Activated T-helper 1 cell treated with anti-CD3 and anti-CD28 coated beads, Interleukin-2, amount 50 U/mL, for 16 hours (primary cell): ENCODE measurements around the gene GABBR2.
"Not testable (repeated sequence)": the region's sequence is repeated elsewhere in the genome, so short reads cannot be mapped to it uniquely, and the experiment has no call there.

Experiments used
- DNase-seq, 2 donors: peaks; one replicate each; pipeline ENCODE4 v3.0.0-alpha.2; 2020; ENCODE audit warnings: low read depth in 1 of 2, low spot score in 1 of 2

GABBR2 gene

DNA sequence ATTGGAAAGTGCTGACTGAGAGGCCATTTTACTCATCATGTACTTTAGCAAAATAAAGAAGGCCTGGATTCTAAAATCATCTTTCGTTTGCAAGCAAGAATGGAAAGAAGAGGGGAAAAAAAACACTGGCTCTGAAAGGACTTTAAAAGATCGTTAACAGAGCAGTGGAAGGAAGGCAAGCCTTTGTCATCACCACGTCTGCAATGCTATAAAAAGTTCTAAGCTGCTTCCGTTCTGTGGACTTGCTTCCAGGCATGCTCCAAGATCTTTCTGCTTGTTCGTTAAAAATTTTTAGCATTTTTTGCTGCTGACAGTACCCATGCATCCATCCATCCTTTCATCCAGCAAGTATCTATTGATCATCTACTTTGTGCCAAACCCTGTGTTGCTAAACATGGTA, 226.5 kb downstream of the GABBR2 start:
- DNase-seq = no peak

DNA sequence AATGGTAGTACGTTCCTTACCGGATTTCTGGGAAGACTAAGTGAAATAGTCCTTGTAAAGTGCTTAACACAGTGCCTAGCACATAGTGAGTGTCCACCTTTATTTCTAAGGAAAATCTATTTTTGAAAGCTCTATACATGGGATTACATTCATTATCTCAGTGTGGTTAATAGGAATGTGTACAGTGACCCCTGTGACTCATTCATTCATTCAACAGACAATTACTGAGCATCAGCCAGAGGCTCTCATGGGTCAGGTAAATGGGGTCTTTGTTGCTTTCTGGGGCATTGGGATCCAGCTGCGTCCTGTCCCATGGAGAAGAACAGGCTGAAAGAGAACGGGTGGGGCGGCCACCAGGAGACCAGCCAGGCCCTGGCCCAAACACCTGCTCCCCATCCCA, 227.1 kb downstream of the GABBR2 start:
- no peak for DNase-seq

DNA sequence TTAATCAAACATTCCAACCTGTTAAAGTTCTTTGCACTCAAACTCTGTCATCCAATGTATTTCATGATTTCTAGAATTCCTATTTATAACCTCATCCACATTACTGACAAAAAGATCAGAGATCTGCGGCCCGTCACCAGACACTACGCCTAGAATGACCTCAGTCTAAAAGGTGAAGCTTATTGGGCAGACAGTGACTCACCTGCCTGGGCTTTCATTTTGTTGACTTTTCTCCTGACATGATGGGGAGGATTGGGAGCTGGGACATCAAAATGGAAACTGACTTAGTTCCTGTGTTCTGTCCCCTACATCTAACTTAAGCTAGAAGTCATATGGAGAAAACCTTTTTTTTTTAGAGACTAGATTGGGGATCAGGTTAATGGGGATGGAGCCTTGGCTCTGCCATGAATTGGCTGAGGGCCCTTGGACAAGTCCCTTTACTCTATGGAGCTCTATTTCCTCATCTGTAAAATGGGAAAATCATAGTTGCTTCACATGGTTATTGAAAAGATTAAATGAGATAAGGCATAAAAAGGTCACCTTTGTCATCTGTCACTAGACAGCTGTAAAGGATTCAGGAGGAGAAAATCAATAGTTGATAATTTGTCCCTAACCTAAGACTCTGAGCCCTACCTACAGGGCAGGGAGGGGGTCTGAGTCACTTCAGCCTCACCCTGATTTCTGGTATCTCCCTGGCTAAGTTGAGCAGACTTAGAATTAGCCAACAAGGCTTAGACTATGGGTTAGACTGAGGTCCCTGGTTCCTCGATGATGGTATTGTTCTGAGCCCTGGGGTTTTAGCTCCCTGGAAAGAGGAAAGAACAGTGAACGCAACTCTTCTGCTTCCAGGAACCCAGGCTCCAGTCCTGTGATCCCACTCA, 228.5 kb downstream of the GABBR2 start:
- no peak for DNase-seq

DNA sequence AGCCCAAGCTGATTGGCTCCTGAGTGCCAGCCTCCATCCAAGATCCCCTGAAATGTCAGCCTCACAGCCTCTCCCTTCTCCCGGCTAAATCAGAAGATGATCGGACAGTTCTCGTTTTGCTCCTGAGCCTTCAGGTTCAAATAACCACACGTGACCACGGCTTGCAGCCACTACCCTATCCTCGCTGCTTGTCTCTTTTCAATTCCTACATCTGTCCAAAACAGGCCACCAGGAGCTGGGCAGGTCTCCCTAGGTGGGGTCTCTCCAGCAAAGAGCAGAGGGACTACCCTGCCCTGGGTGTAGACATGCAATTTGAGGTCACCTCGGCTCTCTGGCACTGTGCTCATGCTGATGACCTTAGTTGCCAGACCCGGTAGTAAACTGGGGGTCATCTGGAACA, 229.3 kb downstream of the GABBR2 start:
- no peak for DNase-seq

DNA sequence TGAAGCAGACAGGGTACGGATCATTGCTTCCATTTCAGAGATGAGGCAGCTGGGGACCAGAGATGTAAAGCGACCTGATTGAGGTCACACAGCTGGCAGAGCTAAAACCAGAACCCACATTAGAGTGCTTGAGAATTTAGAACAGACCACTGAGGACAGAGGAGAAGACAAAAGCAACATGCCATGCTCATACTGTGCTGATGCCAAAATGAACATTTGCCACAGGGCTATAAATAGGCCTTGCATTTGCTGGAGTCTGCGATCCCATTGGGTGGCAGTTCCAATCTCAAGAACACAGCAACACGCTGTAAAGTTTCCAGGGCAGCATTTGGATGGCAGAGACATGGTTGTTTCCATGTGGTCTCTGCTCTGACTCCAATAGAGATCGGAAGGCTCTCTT, 230.9 kb downstream of the GABBR2 start:
- no peak for DNase-seq

DNA sequence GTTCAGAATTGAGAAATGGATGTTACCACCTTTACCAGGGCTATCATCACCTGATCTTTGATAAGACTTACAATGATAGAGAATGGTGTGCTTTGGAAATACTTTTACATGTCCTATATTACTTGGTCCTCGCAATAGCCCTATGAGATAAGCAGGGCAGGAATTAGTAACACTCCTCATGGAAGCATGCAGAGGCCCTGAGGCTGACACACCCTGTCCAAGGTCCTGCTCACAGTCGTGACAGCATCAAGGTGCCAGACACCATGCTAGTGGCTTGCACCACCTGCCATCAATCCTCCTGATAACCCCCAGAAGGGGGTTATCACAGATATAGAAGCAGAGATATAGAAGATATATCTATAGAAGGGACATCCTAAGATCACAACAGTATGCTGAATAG, 236.5 kb downstream of the GABBR2 start:
- DNase-seq = no peak

DNA sequence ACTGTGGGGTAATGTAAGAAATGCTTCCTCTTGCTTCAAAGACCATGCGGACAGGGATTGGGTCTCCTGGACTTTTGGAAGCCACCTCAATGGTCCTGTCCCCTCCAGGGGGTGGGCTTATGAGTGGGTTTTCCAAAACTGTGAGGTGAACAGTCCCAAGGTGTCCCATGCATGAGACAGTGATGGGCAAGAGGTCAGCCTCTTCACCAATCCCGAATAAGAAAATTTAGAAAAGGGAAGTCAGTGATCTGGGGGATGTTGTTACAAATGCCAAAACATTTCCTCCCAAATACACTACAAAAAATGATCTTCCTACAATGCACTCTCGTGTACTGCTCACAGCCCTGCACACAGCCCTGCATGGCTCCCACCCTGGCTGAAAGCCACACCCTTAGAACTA, 237.6 kb downstream of the GABBR2 start:
- no peak for DNase-seq

DNA sequence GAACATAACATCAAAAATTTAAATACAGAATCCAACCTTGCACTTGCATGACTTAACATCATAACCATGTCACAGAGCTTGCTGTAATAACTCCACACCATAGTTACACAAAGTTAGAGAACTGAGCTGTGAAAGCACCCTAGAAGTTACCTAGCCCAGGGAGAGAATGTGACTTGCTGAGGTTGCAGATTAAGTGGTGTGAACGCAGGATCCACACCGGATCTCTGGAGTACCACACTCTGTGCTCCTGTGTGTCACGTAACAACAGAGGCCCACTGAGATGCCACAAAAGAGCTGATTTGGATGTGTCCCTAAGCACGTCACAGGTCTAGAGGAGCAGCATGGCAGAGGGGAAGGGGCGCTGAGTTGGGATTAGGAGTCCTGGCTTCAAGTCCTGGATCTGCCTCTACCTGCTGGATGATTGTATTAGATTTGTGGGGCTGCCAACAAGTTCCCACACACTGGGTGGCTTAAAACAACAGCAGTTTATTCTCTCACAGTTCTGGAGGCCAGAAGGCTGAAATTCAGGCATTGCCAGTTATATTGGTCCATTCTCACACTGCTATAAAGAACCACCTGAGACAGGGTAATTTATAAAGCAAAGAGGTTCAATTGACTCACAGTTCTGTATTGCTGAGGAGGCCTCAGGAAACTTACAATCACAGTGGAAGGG, 240.0 kb downstream of the GABBR2 start:
- no peak for DNase-seq

DNA sequence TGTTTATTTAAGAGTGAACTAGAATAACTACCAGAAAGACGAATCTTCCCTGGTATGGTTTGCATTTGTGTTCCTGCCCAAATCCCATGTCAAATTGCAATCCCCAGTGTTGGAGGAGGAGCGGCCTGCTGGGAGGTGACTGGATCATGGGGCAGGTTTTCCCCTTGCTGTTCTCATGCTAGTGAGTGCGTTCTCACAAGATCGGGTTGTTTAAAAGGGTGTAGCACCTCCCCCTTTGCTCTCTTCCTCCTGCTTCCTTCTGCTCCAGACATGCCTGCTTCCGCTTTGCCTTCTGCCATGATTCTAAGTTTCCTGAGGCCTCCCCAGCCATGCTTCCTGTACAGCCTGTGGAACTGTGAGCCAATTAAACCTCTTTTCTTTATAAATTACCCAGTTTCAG, 242.9 kb downstream of the GABBR2 start:
- DNase-seq = no peak

DNA sequence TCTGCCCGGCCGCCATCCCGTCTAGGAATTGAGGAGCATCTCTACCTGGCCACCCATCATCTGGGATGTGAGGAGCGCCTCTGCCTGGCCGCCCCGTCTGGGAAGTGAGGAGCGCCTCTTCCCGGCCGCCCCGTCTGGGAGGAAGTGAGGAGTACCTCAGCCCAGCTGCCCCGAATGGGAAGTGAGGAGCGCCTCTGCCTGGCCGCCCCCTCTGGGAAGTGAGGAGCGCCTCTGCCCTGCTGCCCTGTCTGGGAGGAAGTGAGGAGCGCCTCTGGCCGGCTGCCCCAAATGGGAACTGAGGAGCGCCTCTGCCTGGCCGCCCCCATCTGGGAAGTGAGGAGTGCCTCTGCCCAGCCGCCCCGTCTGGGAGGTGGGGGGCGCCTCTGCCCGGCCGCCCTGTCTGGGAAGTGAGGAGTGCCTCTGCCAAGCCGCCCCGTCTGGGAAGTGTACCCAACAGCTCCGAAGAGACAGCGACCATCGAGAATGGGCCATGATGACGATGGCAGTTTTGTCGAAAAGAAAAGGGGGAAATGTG, 244.5 kb downstream of the GABBR2 start:
- not testable (repeated sequence) for DNase-seq

DNA sequence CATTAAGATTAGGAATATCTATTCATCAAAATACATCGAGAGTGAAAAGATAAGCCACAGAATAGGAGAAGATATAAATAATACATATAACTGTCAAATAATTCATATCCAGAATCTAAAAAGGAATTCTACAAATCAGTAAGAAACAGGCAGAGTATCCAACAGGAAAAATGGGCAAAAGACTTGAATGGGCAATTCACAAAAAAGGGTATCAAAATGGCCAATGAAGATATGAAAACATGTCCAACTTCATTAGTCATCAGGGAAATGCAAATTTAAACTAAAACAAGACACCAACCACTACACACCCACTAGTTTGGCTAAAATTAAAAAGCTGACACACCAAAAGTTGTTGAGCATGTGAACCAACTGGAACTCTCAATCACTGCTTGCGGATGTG, 246.4 kb downstream of the GABBR2 start:
- DNase-seq = no peak

DNA sequence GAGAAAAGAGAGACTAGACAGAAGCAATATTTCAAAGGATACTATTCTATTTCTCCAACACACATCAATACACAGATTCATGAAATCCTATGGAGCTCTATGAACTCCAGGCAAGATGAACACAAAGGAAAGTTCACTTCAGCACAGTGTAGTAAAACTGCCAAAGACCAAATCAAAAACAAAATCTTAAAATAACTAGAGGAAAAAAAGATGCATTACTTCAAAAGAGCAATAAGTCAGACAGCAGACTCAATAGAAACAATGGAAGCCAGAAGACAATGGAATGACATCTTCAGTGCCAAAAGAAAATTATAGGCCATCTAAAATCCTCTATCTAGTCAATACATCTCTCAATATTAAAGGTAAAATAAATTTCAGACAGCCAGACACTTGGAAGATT, 248.0 kb downstream of the GABBR2 start:
- DNase-seq = no peak

DNA sequence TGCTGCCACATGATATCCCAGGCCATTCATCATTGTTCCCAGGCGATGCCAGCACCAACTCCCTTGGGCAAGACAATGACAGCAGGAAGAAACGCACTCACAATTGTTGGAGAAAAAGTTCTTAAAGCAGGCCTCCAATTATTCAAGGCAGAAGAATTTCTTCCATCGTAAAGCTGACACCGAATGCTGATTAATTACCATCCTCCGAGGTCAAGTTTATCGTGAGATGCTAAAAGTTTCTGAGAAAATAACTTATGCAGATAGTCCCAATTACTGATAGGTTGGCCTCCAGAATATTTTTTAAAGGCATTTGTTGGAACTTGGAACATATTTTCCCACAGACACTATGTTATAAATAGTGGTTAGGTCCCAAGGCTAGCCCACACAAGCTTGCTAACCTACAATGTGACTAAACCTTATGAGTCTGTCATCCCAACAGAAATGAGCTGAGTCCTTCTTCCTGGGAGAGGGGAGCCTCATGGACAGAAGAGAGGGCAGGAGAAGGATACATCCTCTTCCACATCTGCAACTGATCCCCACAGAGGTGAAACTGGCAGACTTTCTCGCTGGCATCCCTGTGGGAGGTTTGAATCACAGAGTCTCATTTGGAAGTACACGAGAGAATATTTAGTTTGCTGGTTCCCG, 250.9 kb downstream of the GABBR2 start:
- DNase-seq = no peak

DNA sequence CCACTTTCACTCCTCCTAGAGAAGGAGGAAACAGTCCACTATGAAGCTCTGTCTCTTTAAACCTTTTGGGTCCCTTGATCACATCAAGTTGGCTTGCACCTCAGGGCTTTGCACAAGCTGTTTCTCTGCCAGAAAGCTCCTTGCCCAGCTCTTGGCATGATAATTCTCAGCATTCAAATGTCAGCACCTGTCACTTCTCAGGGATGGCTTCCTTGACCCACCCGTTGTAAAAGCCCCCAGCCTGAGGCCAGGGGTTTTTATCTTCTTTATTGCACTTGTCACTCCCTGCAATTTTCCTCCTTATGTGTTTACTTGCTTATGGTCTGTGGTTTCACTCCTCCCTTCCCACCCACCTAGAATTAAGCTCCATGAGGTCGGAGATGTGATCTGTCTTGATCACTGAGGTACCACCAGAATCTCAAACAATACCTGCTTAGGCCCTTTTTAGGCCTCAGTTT, 252.6 kb downstream of the GABBR2 start:
- DNase-seq = no peak

DNA sequence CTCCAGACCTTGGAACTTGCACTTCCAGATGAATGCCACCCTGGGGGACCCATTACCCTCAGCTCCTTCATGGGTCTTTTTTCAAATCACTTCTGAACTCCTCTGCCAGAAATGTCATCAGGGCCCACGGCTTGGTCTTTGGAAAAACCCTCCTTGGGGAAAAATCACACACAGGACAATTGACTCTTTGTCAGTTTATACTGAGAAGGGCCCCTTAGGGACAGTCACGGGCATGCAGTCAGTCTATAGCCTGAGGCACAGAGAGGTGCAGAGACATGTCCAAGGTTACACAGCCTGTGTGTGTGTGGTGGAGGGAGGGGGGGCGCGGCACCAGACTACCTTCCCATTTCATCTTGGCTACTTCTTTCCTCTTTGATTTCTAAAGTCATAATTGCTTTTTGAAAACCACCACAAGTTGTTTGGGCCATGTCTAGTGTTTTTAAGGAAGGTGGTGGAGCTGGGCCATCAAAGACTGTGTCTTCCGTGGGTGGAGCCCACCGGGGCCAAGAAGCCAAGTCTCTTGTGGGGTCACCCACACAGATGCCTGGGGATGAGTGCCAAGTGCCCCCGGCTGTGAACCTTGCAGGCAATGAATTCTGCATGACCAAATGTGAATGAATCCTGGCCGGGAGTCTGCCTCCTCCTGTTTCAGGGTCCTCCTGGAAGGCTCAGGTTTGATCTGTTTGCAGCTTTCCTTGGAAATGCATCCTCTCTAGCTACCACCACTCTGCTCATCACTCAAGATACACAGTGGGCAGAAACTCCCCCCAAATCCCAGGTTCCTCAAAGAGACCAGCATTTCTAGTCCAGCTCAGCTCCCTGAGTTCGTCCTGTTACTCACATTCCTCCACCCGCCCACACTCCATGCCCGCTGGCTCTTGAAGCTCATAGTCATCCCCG, 253.2 kb downstream of the GABBR2 start:
- no peak for DNase-seq

DNA sequence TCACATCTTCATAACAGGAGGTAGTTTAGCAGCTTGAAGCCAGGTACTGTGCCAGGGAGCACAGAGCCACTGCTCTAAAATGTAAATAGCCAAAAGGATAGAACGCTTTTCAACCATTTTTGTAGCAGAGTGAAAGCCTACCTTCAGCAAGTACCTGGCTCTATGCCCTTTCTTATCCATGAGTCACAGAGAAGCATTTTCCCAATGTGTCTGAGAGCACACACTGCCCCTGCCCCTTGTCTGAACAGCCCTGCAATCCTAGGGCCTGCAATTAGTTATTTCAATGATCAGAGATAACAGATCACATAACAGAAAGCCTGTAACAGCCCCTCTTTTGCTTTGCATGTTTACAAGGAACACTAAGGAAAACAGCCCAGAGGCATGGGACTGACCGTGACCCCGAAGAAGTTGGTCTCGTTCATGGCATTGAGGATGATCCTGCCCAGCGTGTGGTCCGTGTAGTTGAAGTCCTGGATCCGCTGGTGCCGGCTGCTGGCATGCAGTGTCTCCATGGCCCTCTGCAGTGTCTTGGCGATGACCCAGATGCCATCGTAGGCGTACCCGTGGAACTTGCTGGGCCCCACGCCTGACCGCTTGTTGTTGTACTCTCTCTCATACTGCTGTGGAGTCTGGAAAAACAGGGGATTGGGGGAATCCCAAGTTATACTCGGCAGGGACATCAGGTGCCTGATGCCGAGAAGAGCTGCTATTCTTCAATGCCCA, 255.0 kb downstream of the GABBR2 start:
- no peak for DNase-seq

DNA sequence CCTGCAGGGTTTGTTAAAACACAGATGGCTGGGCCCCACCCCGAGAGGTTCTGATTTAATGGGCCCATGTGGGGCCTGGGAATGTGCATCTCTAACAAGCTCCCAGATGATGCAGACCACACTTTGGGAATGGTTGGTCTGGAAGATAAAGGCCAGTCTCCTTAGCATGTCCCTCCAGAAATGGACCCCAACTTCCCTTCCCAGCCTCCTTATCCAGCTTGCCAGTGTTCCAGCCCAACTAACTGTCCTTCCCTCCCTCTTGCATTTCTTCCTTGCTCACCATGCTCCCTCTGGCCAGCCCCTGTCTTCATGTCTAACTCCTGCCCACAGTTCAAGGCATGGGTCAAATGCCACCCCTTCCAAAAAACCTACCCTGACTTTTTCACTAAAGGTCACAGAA, 257.2 kb downstream of the GABBR2 start:
- DNase-seq = no peak

DNA sequence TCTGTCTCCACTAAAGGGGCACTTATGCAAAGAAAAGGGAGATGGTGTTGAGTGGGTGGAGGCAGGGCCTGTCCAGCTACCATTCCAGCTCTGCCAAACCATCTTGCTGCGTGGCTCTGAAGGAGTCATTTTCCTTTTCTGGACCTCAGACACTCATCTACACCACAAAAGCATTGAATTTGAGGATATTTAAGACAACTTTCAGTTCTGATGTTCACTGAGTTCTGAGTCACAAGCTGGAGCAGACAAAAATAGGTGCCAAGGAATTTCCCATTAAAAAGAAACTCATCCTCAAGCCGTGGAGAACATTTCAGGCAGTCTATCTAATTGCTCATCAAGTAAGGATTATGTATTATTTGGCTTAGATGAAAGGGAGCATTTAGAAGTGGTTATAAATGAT, 258.2 kb downstream of the GABBR2 start:
- no peak for DNase-seq

DNA sequence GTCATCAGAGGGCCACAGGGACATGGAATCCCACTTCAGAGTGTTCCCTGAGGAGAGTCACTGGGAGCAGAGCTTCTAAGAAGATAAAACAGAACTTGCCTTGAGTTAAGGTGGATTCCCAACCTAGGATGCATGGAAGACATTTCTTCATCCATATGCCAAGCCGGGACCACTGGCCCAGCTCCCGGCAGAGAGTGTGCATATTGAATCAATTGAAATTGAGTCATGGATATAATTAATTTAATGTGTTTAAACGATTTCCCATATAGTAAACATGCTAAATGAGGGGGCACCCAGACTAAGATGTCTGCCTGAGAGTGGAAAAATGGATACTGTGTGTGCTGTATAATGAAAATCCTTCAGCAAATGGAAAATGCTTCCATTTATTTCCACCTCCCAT, 258.9 kb downstream of the GABBR2 start:
- no peak for DNase-seq

DNA sequence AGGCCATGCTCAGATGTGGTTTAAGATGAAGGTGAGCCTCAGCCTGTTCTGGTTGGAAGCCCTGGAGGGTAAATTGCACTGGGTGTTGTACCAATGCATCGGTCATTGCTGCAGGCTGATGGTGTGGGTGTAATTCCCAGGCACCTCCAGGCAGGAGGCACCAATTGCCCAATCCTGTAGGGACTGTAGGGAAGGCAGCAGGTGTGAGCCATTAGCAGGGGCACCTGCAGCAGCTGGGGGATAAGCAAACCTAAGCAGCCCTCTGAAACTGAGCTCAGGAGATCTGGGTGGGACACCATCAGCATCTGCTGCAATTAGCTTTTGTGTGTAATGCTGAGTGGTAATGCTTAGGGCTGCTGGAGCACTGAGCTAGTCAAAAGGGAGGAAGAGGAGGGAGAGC, 263.2 kb downstream of the GABBR2 start:
- DNase-seq = no peak
